Measurements from ENCODE around the gene LRRFIP2.
"Not testable (repeated sequence)": the region's sequence is repeated elsewhere in the genome, so short reads cannot be mapped to it uniquely, and the experiment has no call there.

LRRFIP2 gene

GRCh38 chr3:37155782-37156181 is 18.6 kb downstream of the LRRFIP2 start:
- Histone ChIP-seq H3K4me1 (ENCODE audit: control insufficient read depth, insufficient read depth, low read length) (no peaks in the 10 kb centered on the region), H3K36me3 (ENCODE audit: control insufficient read depth, insufficient read depth, low read length) (no peaks in the 10 kb centered on the region), H3K9ac (ENCODE audit: low read depth, low read length) (no peak overlapping the region), H3K4me3 (ENCODE audit: low read depth, low read length) (no peak overlapping the region), H3K27me3 (ENCODE audit: control insufficient read depth, insufficient read depth, low read length) (no peaks in the 10 kb centered on the region), H3K9me3 (ENCODE audit: control insufficient read depth, insufficient read depth, low read length) (no peaks in the 10 kb centered on the region)

- Histone ChIP-seq H3K4me3 (ENCODE audit: low read depth, low read length) (no peak overlapping the region), H3K4me1 (ENCODE audit: control insufficient read depth, insufficient read depth, low read length) (no peaks in the 10 kb centered on the region), H3K9ac (ENCODE audit: low read depth, low read length) (no peak overlapping the region), H3K36me3 (ENCODE audit: control insufficient read depth, insufficient read depth, low read length) (no peaks in the 10 kb centered on the region), H3K27me3 (ENCODE audit: control insufficient read depth, insufficient read depth, low read length) (no peaks in the 10 kb centered on the region), H3K9me3 (ENCODE audit: control insufficient read depth, insufficient read depth, low read length) (no peaks in the 10 kb centered on the region)
Measured at GRCh38 chr3:37154668-37155314, 19.6 kb downstream of the LRRFIP2 start.

- H3K9me3 ChIP-seq (ENCODE audit: control insufficient read depth, insufficient read depth, low read length) = no peaks in the 10 kb centered on the region
- H3K36me3 ChIP-seq (ENCODE audit: control insufficient read depth, insufficient read depth, low read length) = peaks cover 1% of the 10 kb centered on the region
- no peak overlapping the region for H3K4me3 ChIP-seq (ENCODE audit: low read depth, low read length)
- H3K4me1 ChIP-seq (ENCODE audit: control insufficient read depth, insufficient read depth, low read length) = no peaks in the 10 kb centered on the region
- no peak overlapping the region for H3K9ac ChIP-seq (ENCODE audit: low read depth, low read length)
- H3K27me3 ChIP-seq (ENCODE audit: control insufficient read depth, insufficient read depth, low read length) = no peaks in the 10 kb centered on the region
Measured at GRCh38 chr3:37150621-37151020, 23.8 kb downstream of the LRRFIP2 start.

DNA sequence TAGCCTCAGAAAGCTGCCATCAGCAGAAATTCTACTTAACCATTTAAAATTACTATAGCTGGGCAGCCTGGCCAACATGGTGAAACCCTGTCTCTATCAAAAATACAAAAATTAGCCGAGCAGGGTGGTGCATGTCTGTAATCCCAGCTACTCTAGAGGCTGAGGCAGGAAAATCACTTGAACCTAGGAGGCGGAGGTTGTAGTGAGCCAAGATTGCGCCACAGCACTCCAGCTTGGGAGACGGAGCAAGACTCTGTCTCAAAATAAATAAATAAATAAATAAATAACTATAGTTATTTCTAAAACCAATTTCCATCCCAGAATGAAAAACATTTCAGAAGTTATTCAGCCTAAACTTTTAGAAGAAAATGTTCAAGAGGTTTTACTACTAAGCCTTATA is 25.1 kb downstream of the LRRFIP2 start:
- H3K27me3 ChIP-seq (ENCODE audit: control insufficient read depth, insufficient read depth, low read length) = no peaks in the 10 kb centered on the region
- H3K36me3 ChIP-seq (ENCODE audit: control insufficient read depth, insufficient read depth, low read length) = peaks cover 2% of the 10 kb centered on the region
- no peaks in the 10 kb centered on the region for H3K4me1 ChIP-seq (ENCODE audit: control insufficient read depth, insufficient read depth, low read length)
- no peak overlapping the region for H3K9ac ChIP-seq (ENCODE audit: low read depth, low read length)
- H3K4me3 ChIP-seq (ENCODE audit: low read depth, low read length) = no peak overlapping the region
- no peaks in the 10 kb centered on the region for H3K9me3 ChIP-seq (ENCODE audit: control insufficient read depth, insufficient read depth, low read length)

DNA sequence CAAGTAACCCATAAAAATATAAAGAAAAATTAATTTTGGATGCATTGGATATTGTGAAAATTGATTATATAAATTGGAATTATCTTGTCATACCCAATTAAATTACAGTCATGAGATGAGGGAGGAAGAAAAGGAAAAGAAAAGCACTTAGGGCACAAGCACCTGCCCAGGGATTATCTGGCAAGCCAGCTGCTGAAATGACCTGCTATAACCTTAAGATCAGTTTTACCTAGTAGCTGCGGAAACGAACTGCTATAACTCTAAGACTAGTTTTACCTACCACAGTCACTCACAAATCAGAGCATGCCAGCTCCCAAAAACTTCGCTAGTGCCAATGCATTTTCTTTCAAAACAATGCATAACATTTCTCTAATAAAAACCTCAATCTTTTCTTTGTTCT is 26.2 kb downstream of the LRRFIP2 start:
- Histone ChIP-seq H3K9ac (ENCODE audit: low read depth, low read length) (no peak overlapping the region), H3K9me3 (ENCODE audit: control insufficient read depth, insufficient read depth, low read length) (no peaks in the 10 kb centered on the region), H3K27me3 (ENCODE audit: control insufficient read depth, insufficient read depth, low read length) (no peaks in the 10 kb centered on the region), H3K4me1 (ENCODE audit: control insufficient read depth, insufficient read depth, low read length) (no peaks in the 10 kb centered on the region), H3K36me3 (ENCODE audit: control insufficient read depth, insufficient read depth, low read length) (peaks cover 2% of the 10 kb centered on the region), H3K4me3 (ENCODE audit: low read depth, low read length) (no peak overlapping the region)

- no peaks in the 10 kb centered on the region for H3K9me3 ChIP-seq (ENCODE audit: control insufficient read depth, insufficient read depth, low read length)
- peaks cover 2% of the 10 kb centered on the region for H3K36me3 ChIP-seq (ENCODE audit: control insufficient read depth, insufficient read depth, low read length)
- no peaks in the 10 kb centered on the region for H3K27me3 ChIP-seq (ENCODE audit: control insufficient read depth, insufficient read depth, low read length)
- no peak overlapping the region for H3K9ac ChIP-seq (ENCODE audit: low read depth, low read length)
- H3K4me1 ChIP-seq (ENCODE audit: control insufficient read depth, insufficient read depth, low read length) = no peaks in the 10 kb centered on the region
- H3K4me3 ChIP-seq (ENCODE audit: low read depth, low read length) = no peak overlapping the region
Measured at GRCh38 chr3:37147666-37148065, 26.7 kb downstream of the LRRFIP2 start.

DNA sequence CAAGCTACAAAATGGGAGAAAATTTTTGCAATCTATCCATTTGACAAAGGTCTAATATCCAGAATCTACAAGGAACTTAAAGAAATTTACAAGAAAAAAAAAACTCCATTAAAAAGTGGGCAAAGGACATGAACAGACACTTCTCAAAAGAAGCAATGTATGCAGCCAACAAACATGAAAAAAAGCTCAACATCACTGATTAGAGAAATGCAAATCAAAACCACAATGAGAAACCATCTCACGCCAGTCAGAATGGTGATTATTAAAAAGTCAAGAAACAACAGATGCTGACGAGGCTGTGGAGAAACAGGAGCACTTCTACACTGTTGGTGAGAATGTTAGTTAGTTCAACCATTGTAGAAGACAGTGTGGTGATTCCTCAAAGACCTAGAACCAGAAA is 27.5 kb downstream of the LRRFIP2 start:
- H3K4me1 ChIP-seq (ENCODE audit: control insufficient read depth, insufficient read depth, low read length); H3K9me3 ChIP-seq (ENCODE audit: control insufficient read depth, insufficient read depth, low read length); H3K9ac ChIP-seq (ENCODE audit: low read depth, low read length); H3K36me3 ChIP-seq (ENCODE audit: control insufficient read depth, insufficient read depth, low read length); H3K4me3 ChIP-seq (ENCODE audit: low read depth, low read length); H3K27me3 ChIP-seq (ENCODE audit: control insufficient read depth, insufficient read depth, low read length): not testable (repeated sequence)

DNA sequence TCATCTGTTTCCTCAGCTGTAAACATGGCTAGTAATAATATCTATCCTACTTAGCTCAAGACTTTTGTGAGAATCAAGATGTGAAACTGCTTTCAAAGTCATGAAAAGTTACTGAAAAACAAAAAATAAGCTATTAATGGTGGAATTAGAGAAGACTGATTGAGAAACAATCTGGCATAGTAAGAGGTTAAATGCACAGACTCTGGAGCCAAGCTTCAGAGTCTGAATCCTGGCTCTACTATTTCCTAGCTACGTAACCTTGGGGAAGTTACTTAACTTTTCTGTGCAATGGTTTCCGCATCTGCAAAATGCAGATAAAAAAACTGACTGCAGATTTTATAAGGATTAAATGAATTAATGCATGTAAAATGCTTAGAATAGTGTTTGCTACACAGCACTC is 28.8 kb downstream of the LRRFIP2 start:
- no peak overlapping the region for H3K4me3 ChIP-seq (ENCODE audit: low read depth, low read length)
- no peaks in the 10 kb centered on the region for H3K4me1 ChIP-seq (ENCODE audit: control insufficient read depth, insufficient read depth, low read length)
- H3K27me3 ChIP-seq (ENCODE audit: control insufficient read depth, insufficient read depth, low read length) = no peaks in the 10 kb centered on the region
- H3K9me3 ChIP-seq (ENCODE audit: control insufficient read depth, insufficient read depth, low read length) = no peaks in the 10 kb centered on the region
- no peak overlapping the region for H3K9ac ChIP-seq (ENCODE audit: low read depth, low read length)
- H3K36me3 ChIP-seq (ENCODE audit: control insufficient read depth, insufficient read depth, low read length) = peaks cover 2% of the 10 kb centered on the region

DNA sequence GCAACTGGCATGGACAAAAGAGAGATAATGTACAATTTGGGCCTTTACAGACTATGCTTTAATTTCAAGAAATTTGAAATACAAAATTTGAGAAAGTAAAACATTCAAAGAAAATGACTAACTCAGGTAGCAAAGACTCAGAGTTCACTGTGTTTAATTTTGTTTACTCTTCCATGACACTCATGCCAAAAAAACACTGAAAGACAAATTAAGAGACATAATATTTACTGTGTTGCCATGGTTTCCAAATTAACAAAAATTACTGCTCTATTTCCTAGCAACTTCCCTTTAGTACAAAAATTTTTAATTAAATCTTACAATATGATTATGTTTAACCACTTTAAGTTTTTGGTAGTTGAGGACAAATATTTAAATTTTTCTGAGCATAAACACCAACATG is 29.6 kb downstream of the LRRFIP2 start:
- H3K9ac ChIP-seq (ENCODE audit: low read depth, low read length) = no peak overlapping the region
- H3K36me3 ChIP-seq (ENCODE audit: control insufficient read depth, insufficient read depth, low read length) = peaks cover 2% of the 10 kb centered on the region
- H3K9me3 ChIP-seq (ENCODE audit: control insufficient read depth, insufficient read depth, low read length) = no peaks in the 10 kb centered on the region

DNA sequence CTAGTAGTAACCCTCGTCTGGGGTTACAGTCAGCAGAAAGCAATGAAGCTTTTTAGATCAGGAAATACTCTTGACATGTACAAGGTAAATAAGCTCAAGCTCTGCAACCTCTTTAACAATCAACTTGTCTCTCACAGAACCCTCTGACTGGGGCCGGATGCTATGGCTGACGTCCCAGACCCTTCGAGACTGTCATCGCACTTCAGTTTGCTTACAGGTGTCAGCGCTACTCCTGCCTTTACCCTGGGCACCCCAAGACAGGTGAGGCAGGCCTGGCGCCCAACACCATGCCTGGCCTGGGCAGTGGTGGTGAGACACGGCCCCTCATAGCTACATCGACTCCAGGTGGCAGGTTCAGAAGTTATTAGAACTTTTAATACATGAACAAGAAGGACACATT is 30.6 kb downstream of the LRRFIP2 start:
- no peaks in the 10 kb centered on the region for H3K9me3 ChIP-seq (ENCODE audit: control insufficient read depth, insufficient read depth, low read length)
- no peak overlapping the region for H3K4me3 ChIP-seq (ENCODE audit: low read depth, low read length)
- H3K4me1 ChIP-seq (ENCODE audit: control insufficient read depth, insufficient read depth, low read length) = no peaks in the 10 kb centered on the region
- H3K36me3 ChIP-seq (ENCODE audit: control insufficient read depth, insufficient read depth, low read length) = peaks cover 2% of the 10 kb centered on the region
- H3K27me3 ChIP-seq (ENCODE audit: control insufficient read depth, insufficient read depth, low read length) = no peaks in the 10 kb centered on the region
- H3K9ac ChIP-seq (ENCODE audit: low read depth, low read length) = no peak overlapping the region

More for the DNA sequence above, 29.6 kb downstream of the LRRFIP2 start:
- Histone ChIP-seq H3K27me3 (ENCODE audit: control insufficient read depth, insufficient read depth, low read length) (no peaks in the 10 kb centered on the region), H3K4me3 (ENCODE audit: low read depth, low read length) (no peak overlapping the region), H3K4me1 (ENCODE audit: control insufficient read depth, insufficient read depth, low read length) (no peaks in the 10 kb centered on the region)

- Histone ChIP-seq H3K9me3 (ENCODE audit: control insufficient read depth, insufficient read depth, low read length) (no peaks in the 10 kb centered on the region), H3K9ac (ENCODE audit: low read depth, low read length) (no peak overlapping the region), H3K36me3 (ENCODE audit: control insufficient read depth, insufficient read depth, low read length) (peaks cover 2% of the 10 kb centered on the region), H3K27me3 (ENCODE audit: control insufficient read depth, insufficient read depth, low read length) (no peaks in the 10 kb centered on the region), H3K4me3 (ENCODE audit: low read depth, low read length) (no peak overlapping the region), H3K4me1 (ENCODE audit: control insufficient read depth, insufficient read depth, low read length) (no peaks in the 10 kb centered on the region)
Measured at GRCh38 chr3:37141676-37142075, 32.7 kb downstream of the LRRFIP2 start.

DNA sequence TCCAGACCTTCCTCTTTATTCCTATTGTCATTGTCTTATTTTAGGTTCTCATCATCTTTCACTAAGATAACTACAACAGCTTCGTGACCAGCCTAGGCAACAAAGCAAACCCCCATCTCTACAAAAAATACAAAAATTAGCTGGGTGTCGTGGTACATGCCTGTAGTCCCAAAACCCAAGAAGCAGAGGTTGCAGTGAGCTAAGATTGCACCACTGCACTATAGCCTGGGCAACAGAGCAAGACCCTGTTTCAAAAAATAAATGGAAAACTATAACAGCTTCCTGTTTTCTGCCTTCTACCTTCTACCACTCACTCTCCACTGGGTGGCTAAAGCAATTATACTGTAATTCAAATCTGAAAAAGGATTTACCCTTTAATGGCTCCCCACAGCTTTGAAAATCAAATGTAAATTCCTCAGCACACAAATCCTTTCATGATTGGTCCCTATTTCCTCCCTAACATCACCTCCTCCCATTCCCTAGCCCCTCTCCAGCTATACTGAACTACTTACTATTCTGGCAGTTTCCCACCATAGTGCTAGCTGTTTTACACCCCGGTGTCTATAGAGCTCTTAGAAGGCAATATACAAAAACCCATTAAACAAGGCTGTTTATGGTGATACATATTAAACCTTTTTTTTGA is 33.4 kb downstream of the LRRFIP2 start:
- Histone ChIP-seq H3K36me3 (ENCODE audit: control insufficient read depth, insufficient read depth, low read length) (peaks cover 2% of the 10 kb centered on the region), H3K27me3 (ENCODE audit: control insufficient read depth, insufficient read depth, low read length) (no peaks in the 10 kb centered on the region), H3K9me3 (ENCODE audit: control insufficient read depth, insufficient read depth, low read length) (no peaks in the 10 kb centered on the region), H3K9ac (ENCODE audit: low read depth, low read length) (no peak overlapping the region), H3K4me1 (ENCODE audit: control insufficient read depth, insufficient read depth, low read length) (no peaks in the 10 kb centered on the region), H3K4me3 (ENCODE audit: low read depth, low read length) (no peak overlapping the region)

All from iPS-15b (cell line).